SK-N-SH treated with all-trans-retinoic acid at 6 μM for 48 hours (cell line): Measurements from ENCODE around the gene DCD.

Experiments
- ARNTL ChIP-seq: fragments of 450-650 bp; formaldehyde crosslinking; IDR thresholded peaks from 2 replicates; pipeline ENCODE4 v1.5.0; 2020; ENCODE audit warnings: low read depth, mild to moderate bottlenecking, moderate library complexity, borderline replicate concordance
- BACH2 ChIP-seq: fragments of 250-450 bp; sonication (Bioruptor Pico); IDR thresholded peaks from 2 replicates; pipeline ENCODE4 v1.9.0; 2021; ENCODE audit warnings: mild to moderate bottlenecking, borderline replicate concordance
- PPARA ChIP-seq: fragments of 250-450 bp; sonication (Bioruptor Pico); IDR thresholded peaks from 2 replicates; pipeline ENCODE4 v1.5.0; 2020; ENCODE audit warnings: mild to moderate bottlenecking, borderline replicate concordance
- RARB ChIP-seq: fragments of 250-450 bp; sonication (Bioruptor Pico); IDR thresholded peaks from 2 replicates; pipeline ENCODE4 v1.8.0; 2021; ENCODE audit warnings: mild to moderate bottlenecking, moderate library complexity
- ZFP3 ChIP-seq: fragments of 250-450 bp; sonication (Bioruptor Pico); IDR thresholded peaks from 2 replicates; pipeline ENCODE4 v1.5.0; 2020; ENCODE audit warnings: mild to moderate bottlenecking, moderate library complexity
- ZFP30 ChIP-seq: fragments of 450-650 bp; formaldehyde crosslinking; IDR thresholded peaks from 2 replicates; pipeline ENCODE4 v1.5.0; 2022; ENCODE audit warnings: mild to moderate bottlenecking, moderate library complexity
- ZNF565 ChIP-seq: fragments of 450-650 bp; formaldehyde crosslinking; conservative IDR thresholded peaks from 2 replicates; pipeline ENCODE4 v1.5.0; 2020; ENCODE audit warnings: low read depth, mild to moderate bottlenecking, moderate library complexity
- ZNF70 ChIP-seq: fragments of 450-650 bp; formaldehyde crosslinking; IDR thresholded peaks from 2 replicates; pipeline ENCODE4 v1.5.0; 2020; ENCODE audit warnings: mild to moderate bottlenecking, moderate library complexity
- ZNF8 ChIP-seq: fragments of 450-650 bp; formaldehyde crosslinking; IDR thresholded peaks from 2 replicates; pipeline ENCODE4 v1.5.0; 2020; ENCODE audit warnings: mild to moderate bottlenecking, moderate library complexity
- TF ChIP-seq, protein P1 (sequence below): fragments of 250-450 bp; sonication (Bioruptor Pico); IDR thresholded peaks from 2 replicates; pipeline ENCODE4 v1.5.1; 2020; ENCODE audit warnings: low read depth, mild to moderate bottlenecking, moderate library complexity
- TF ChIP-seq, protein P2 (sequence below): fragments of 250-450 bp; sonication (Bioruptor Pico); IDR thresholded peaks from 2 replicates; pipeline ENCODE4 v1.8.0; 2020; ENCODE audit warnings: mild to moderate bottlenecking, moderate library complexity, borderline replicate concordance
- TF ChIP-seq, protein P3 (sequence below): fragments of 250-450 bp; sonication (Bioruptor Pico); IDR thresholded peaks from 2 replicates; pipeline ENCODE4 v1.5.0; 2020; ENCODE audit warnings: mild to moderate bottlenecking, moderate library complexity
- TF ChIP-seq, protein P4 (sequence below): fragments of 250-450 bp; sonication (Bioruptor Pico); IDR thresholded peaks from 2 replicates; pipeline ENCODE4 v1.8.0; 2021; ENCODE audit warnings: low read depth, mild to moderate bottlenecking, moderate library complexity, borderline replicate concordance
- TF ChIP-seq, protein P5 (sequence below): fragments of 250-450 bp; sonication (Bioruptor Pico); IDR thresholded peaks from 2 replicates; pipeline ENCODE4 v1.5.1; 2021; ENCODE audit warnings: mild to moderate bottlenecking, moderate library complexity

DNA sequence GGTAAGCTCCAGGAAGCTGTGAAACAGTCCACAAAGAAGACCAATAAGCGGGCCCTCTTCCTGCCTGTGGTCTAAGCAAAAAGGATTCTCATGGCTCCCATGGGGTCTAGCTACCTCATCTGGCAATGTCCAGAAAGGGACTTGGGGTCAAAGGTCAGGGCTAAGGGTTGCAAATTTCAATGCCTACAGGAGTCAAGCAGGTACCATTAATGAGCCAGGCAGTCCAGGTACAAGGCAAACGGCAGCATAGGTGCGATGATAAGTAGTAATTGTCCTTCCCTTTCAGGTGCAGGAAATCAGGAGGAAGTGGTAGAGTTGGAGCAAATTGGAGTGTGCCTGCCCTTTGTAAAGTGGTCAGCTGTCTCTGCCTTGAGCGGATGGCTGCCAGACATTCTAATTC is 7.1 kb downstream of the DCD start:
- TF ChIP-seq, protein P1, sequence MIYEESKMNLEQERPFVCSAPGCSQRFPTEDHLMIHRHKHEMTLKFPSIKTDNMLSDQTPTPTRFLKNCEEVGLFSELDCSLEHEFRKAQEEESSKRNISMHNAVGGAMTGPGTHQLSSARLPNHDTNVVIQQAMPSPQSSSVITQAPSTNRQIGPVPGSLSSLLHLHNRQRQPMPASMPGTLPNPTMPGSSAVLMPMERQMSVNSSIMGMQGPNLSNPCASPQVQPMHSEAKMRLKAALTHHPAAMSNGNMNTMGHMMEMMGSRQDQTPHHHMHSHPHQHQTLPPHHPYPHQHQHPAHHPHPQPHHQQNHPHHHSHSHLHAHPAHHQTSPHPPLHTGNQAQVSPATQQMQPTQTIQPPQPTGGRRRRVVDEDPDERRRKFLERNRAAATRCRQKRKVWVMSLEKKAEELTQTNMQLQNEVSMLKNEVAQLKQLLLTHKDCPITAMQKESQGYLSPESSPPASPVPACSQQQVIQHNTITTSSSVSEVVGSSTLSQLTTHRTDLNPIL: no peak
- TF ChIP-seq ZNF565 (CRISPR knock-in tag): no peak
- no peak for TF ChIP-seq RARB (CRISPR knock-in tag)
- TF ChIP-seq, protein P2, sequence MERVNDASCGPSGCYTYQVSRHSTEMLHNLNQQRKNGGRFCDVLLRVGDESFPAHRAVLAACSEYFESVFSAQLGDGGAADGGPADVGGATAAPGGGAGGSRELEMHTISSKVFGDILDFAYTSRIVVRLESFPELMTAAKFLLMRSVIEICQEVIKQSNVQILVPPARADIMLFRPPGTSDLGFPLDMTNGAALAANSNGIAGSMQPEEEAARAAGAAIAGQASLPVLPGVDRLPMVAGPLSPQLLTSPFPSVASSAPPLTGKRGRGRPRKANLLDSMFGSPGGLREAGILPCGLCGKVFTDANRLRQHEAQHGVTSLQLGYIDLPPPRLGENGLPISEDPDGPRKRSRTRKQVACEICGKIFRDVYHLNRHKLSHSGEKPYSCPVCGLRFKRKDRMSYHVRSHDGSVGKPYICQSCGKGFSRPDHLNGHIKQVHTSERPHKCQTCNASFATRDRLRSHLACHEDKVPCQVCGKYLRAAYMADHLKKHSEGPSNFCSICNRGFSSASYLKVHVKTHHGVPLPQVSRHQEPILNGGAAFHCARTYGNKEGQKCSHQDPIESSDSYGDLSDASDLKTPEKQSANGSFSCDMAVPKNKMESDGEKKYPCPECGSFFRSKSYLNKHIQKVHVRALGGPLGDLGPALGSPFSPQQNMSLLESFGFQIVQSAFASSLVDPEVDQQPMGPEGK (CRISPR knock-in tag): no peak
- TF ChIP-seq, protein P3, sequence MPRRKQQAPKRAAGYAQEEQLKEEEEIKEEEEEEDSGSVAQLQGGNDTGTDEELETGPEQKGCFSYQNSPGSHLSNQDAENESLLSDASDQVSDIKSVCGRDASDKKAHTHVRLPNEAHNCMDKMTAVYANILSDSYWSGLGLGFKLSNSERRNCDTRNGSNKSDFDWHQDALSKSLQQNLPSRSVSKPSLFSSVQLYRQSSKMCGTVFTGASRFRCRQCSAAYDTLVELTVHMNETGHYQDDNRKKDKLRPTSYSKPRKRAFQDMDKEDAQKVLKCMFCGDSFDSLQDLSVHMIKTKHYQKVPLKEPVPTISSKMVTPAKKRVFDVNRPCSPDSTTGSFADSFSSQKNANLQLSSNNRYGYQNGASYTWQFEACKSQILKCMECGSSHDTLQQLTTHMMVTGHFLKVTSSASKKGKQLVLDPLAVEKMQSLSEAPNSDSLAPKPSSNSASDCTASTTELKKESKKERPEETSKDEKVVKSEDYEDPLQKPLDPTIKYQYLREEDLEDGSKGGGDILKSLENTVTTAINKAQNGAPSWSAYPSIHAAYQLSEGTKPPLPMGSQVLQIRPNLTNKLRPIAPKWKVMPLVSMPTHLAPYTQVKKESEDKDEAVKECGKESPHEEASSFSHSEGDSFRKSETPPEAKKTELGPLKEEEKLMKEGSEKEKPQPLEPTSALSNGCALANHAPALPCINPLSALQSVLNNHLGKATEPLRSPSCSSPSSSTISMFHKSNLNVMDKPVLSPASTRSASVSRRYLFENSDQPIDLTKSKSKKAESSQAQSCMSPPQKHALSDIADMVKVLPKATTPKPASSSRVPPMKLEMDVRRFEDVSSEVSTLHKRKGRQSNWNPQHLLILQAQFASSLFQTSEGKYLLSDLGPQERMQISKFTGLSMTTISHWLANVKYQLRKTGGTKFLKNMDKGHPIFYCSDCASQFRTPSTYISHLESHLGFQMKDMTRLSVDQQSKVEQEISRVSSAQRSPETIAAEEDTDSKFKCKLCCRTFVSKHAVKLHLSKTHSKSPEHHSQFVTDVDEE: no peak
- no peak for TF ChIP-seq ZNF70 (CRISPR knock-in tag)
- no peak for TF ChIP-seq BACH2 (CRISPR knock-in tag)
- TF ChIP-seq PPARA (CRISPR knock-in tag): no peak
- TF ChIP-seq, protein P4, sequence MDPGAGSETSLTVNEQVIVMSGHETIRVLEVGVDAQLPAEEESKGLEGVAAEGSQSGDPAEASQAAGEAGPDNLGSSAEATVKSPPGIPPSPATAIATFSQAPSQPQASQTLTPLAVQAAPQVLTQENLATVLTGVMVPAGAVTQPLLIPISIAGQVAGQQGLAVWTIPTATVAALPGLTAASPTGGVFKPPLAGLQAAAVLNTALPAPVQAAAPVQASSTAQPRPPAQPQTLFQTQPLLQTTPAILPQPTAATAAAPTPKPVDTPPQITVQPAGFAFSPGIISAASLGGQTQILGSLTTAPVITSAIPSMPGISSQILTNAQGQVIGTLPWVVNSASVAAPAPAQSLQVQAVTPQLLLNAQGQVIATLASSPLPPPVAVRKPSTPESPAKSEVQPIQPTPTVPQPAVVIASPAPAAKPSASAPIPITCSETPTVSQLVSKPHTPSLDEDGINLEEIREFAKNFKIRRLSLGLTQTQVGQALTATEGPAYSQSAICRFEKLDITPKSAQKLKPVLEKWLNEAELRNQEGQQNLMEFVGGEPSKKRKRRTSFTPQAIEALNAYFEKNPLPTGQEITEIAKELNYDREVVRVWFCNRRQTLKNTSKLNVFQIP (CRISPR knock-in tag): no peak
- TF ChIP-seq ARNTL: no peak
- TF ChIP-seq, protein P5, sequence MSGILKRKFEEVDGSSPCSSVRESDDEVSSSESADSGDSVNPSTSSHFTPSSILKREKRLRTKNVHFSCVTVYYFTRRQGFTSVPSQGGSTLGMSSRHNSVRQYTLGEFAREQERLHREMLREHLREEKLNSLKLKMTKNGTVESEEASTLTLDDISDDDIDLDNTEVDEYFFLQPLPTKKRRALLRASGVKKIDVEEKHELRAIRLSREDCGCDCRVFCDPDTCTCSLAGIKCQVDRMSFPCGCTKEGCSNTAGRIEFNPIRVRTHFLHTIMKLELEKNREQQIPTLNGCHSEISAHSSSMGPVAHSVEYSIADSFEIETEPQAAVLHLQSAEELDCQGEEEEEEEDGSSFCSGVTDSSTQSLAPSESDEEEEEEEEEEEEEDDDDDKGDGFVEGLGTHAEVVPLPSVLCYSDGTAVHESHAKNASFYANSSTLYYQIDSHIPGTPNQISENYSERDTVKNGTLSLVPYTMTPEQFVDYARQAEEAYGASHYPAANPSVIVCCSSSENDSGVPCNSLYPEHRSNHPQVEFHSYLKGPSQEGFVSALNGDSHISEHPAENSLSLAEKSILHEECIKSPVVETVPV: no peak
- TF ChIP-seq ZFP30: no peak
- TF ChIP-seq ZFP3: no peak
- no peak for TF ChIP-seq ZNF8
